ENCODE results near the gene WASF2. TPM values are rescaled to one million over a fixed set of nuclear protein-coding genes. Genes with fewer than 3 reads are reported as not detected.

The WASF2 gene
- total RNA-seq, 1 donor from 2014 or later: 51.2 TPM

DNA sequence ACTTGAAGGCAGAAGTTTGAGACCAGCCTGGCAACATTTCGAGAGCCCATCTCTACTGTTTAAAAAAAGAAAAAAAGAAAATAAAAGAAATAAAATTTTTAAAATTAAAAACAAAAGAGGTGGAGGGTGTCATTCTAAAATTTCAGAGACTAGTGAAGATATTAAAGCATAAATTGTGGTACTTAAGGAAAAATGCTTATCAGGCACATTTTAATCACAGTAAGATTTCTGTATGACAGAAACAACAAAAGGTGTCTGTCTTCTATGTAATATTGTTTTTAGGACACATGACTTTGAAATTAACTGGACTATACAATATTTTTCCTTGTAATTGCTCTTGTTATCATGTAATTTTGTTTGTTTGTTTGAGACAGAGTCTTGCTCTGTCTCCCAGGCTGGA lies 4.6 kb downstream of the WASF2 start:
- Histone ChIP-seq H3K27ac (replicated peaks) (no peak overlapping the region), H3K27me3 (ENCODE audit: low read depth) (no peaks in the 10 kb centered on the region), H3K4me3 (no peak overlapping the region), H3K9me3 (replicated peaks) (no peaks in the 10 kb centered on the region), H3K4me1 (peaks cover 88% of the 10 kb centered on the region), H3K36me3 (no peaks in the 10 kb centered on the region)
- intact Hi-C loops (cut with micrococcal nuclease): loop anchor here (10.0 kb wide), 1 partner anchor 51 kb away; no protein-coding TSS in a partner anchor
- no peak for DNase-seq
- TF ChIP-seq CTCF (IDR thresholded peaks at IDR 0.05; ENCODE audit: borderline replicate concordance): no peak

GRCh38 chr1:27483659-27484058 lies 6.3 kb downstream of the WASF2 start:
- Histone ChIP-seq H3K36me3 (peaks cover under 1% of the 10 kb centered on the region), H3K4me1 (peaks cover 89% of the 10 kb centered on the region), H3K27ac (replicated peaks) (peak overlapping the region; percentile 0), H3K9me3 (replicated peaks) (no peaks in the 10 kb centered on the region), H3K4me3 (no peak overlapping the region), H3K27me3 (ENCODE audit: low read depth) (no peaks in the 10 kb centered on the region)
- no peak for TF ChIP-seq CTCF (IDR thresholded peaks at IDR 0.05; ENCODE audit: borderline replicate concordance)
- intact Hi-C loops (cut with micrococcal nuclease): loop anchor here (10.0 kb wide), 1 partner anchor 49 kb away; no protein-coding TSS in a partner anchor
- no peak for DNase-seq

GRCh38 chr1:27481994-27482620 lies 7.9 kb downstream of the WASF2 start:
- no peak for TF ChIP-seq CTCF (IDR thresholded peaks at IDR 0.05; ENCODE audit: borderline replicate concordance)
- H3K9me3 ChIP-seq (replicated peaks): no peaks in the 10 kb centered on the region
- no peak for DNase-seq
- H3K27me3 ChIP-seq (ENCODE audit: low read depth): no peaks in the 10 kb centered on the region
- no peak overlapping the region for H3K27ac ChIP-seq (replicated peaks)
- intact Hi-C loops (cut with micrococcal nuclease): loop anchor here (10.0 kb wide), 1 partner anchor 47 kb away; no protein-coding TSS in a partner anchor
- peaks cover 80% of the 10 kb centered on the region for H3K4me1 ChIP-seq
- no peak overlapping the region for H3K4me3 ChIP-seq
- peaks cover 3% of the 10 kb centered on the region for H3K36me3 ChIP-seq

- H3K4me1 ChIP-seq: peaks cover 80% of the 10 kb centered on the region
Measured at GRCh38 chr1:27478098-27478497, 11.9 kb downstream of the WASF2 start.

DNA sequence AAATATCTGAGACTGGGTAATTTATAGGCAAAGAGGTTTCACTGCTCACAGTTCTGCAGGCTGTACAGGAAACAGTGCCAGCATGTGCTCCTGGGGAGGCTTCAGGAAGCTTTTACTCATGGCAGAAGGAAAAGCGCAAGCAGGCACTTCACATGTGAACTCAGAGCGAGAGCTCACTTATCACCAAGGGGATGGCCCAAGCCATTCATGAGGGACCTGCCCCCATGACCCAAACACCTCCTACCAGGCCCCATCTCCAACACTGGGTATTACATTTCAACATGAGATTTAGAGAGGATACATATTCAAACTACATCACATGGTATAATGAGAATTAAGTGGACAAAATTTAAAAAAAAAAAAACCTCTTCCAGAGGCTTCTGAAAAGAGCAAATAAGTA lies 13.7 kb downstream of the WASF2 start:
- peaks cover 80% of the 10 kb centered on the region for H3K4me1 ChIP-seq
- no peak for DNase-seq
- peak overlapping the region; percentile 36 for H3K27ac ChIP-seq (replicated peaks)
- H3K27me3 ChIP-seq (ENCODE audit: low read depth): no peaks in the 10 kb centered on the region
- H3K9me3 ChIP-seq (replicated peaks): no peaks in the 10 kb centered on the region
- H3K4me3 ChIP-seq: no peak overlapping the region
- no peak for TF ChIP-seq CTCF (IDR thresholded peaks at IDR 0.05; ENCODE audit: borderline replicate concordance)
- peaks cover 3% of the 10 kb centered on the region for H3K36me3 ChIP-seq
- intact Hi-C loops (cut with micrococcal nuclease): no loop called here

More at GRCh38 chr1:27478098-27478497, 11.9 kb downstream of the WASF2 start:
- Histone ChIP-seq H3K9me3 (replicated peaks) (no peaks in the 10 kb centered on the region), H3K27me3 (ENCODE audit: low read depth) (no peaks in the 10 kb centered on the region), H3K36me3 (peaks cover 3% of the 10 kb centered on the region), H3K4me3 (no peak overlapping the region), H3K27ac (replicated peaks) (no peak overlapping the region)
- no peak for DNase-seq
- TF ChIP-seq CTCF (IDR thresholded peaks at IDR 0.05; ENCODE audit: borderline replicate concordance): no peak
- intact Hi-C loops (cut with micrococcal nuclease): no loop called here
